Neural crest cell (in vitro differentiated cells): ENCODE data around the gene DDX42. TPM values are rescaled to one million over a fixed set of nuclear protein-coding genes. Genes with fewer than 3 reads are reported as not detected.

Experiments used
- DNase-seq: peaks from one replicate; pipeline ENCODE4 v3.0.0; 2021; ENCODE audit warnings: low read depth, mixed read lengths, low spot score
- H3K27ac Mint-ChIP-seq: one replicate; pipeline ENCODE4 v1.8.0; 2021; ENCODE audit warnings: mild to moderate bottlenecking, mixed read lengths; ENCODE audit not compliant: unreplicated experiment
- H3K27me3 Mint-ChIP-seq: 2 replicates; pipeline ENCODE4 v1.8.0; 2021; ENCODE audit warnings: low read depth, mild to moderate bottlenecking, mixed read lengths
- H3K36me3 Mint-ChIP-seq: 2 replicates; pipeline ENCODE4 v1.8.0; 2021; ENCODE audit warnings: low read depth, mild to moderate bottlenecking, mixed read lengths
- H3K4me1 Mint-ChIP-seq: 2 replicates; pipeline ENCODE4 v1.8.0; 2021; ENCODE audit warnings: mixed read lengths
- H3K4me3 Mint-ChIP-seq: one replicate; pipeline ENCODE4 v1.8.0; 2021; ENCODE audit warnings: mild to moderate bottlenecking, mixed read lengths
- H3K9me3 Mint-ChIP-seq: 2 replicates; pipeline ENCODE4 v1.8.0; 2021; ENCODE audit warnings: mixed read lengths
- CTCF ChIP-seq: fragments of 200-600 bp; sonication (generic); conservative IDR thresholded peaks from 2 replicates; pipeline ENCODE4 v1.5.0; 2021; ENCODE audit warnings: antibody characterized with exemption, mild to moderate bottlenecking
- total RNA-seq: library from RNA; stranded (reverse); gene quantifications from 2 replicates; pipeline ENCODE4 v1.2.1, GENCODE V29; 2021

The DDX42 gene
- total RNA-seq, 1 donor from 2014 or later: 160 TPM

- DNase-seq: no peak
- Mint-ChIP-seq H3K4me1 (no peaks in the 10 kb centered on the region), H3K4me3 (no peak overlapping the region), H3K27ac (no peak overlapping the region), H3K9me3 (no peaks in the 10 kb centered on the region), H3K36me3 (peaks cover 17% of the 10 kb centered on the region), H3K27me3 (no peaks in the 10 kb centered on the region)
- no peak for TF ChIP-seq CTCF
These were observed 31.6 kb downstream of the DDX42 start for GRCh38 chr17:63805591-63805990.

GRCh38 chr17:63809970-63810369 is 36.0 kb downstream of the DDX42 start:
- H3K9me3 Mint-ChIP-seq: no peaks in the 10 kb centered on the region
- H3K27me3 Mint-ChIP-seq: no peaks in the 10 kb centered on the region
- no peaks in the 10 kb centered on the region for H3K4me1 Mint-ChIP-seq
- TF ChIP-seq CTCF: no peak
- DNase-seq: no peak
- H3K36me3 Mint-ChIP-seq: peaks cover 24% of the 10 kb centered on the region
- H3K27ac Mint-ChIP-seq: no peak overlapping the region
- no peak overlapping the region for H3K4me3 Mint-ChIP-seq

- Mint-ChIP-seq H3K4me3 (no peak overlapping the region), H3K36me3 (peaks cover 17% of the 10 kb centered on the region), H3K9me3 (no peaks in the 10 kb centered on the region), H3K4me1 (no peaks in the 10 kb centered on the region), H3K27me3 (no peaks in the 10 kb centered on the region), H3K27ac (no peak overlapping the region)
- no peak for DNase-seq
- no peak for TF ChIP-seq CTCF
These were observed 42.2 kb downstream of the DDX42 start for GRCh38 chr17:63816123-63816522.

GRCh38 chr17:63816669-63817068 is 42.7 kb downstream of the DDX42 start:
- Mint-ChIP-seq H3K4me3 (no peak overlapping the region), H3K4me1 (no peaks in the 10 kb centered on the region), H3K9me3 (no peaks in the 10 kb centered on the region), H3K36me3 (peaks cover 15% of the 10 kb centered on the region), H3K27me3 (no peaks in the 10 kb centered on the region), H3K27ac (no peak overlapping the region)
- no peak for TF ChIP-seq CTCF
- DNase-seq: no peak

GRCh38 chr17:63817736-63818385 is 43.9 kb downstream of the DDX42 start:
- Mint-ChIP-seq H3K27ac (no peak overlapping the region), H3K9me3 (no peaks in the 10 kb centered on the region), H3K27me3 (no peaks in the 10 kb centered on the region), H3K4me1 (no peaks in the 10 kb centered on the region), H3K36me3 (peaks cover 18% of the 10 kb centered on the region), H3K4me3 (no peak overlapping the region)
- no peak for TF ChIP-seq CTCF
- no peak for DNase-seq
